K562 (cell line): ENCODE results near the gene PRSS21. TPM values are rescaled to one million over a fixed set of nuclear protein-coding genes. Genes with fewer than 3 reads are reported as not detected.

Experiments
- ATAC-seq: fragments of 200-7000 bp; cut with Tn5 transposase; 3 replicates; pipeline ENCODE4 v1.9.1; 2020; ENCODE audit warnings: moderate library complexity
- BruUV-seq: library from RNA; stranded (reverse); fragments of 400-500 nt; replicated peaks from 2 replicates; lab custom pipeline; 2021; lab: Mats Ljungman, UMichigan
- CTCF ChIA-PET: fragments of 300-600 bp; formaldehyde crosslinking; extraction: SDS; loops from one replicate; lab custom pipeline; 2021; ENCODE audit warnings: low intra/inter-chr PET ratio; lab: Yijun Ruan, JAX
- POLR2A ChIA-PET: fragments of 300-600, 350-650 bp; sonication (Branson Sonifier 250); formaldehyde crosslinking; extraction: SDS; loops from one replicate; lab custom pipeline; 2021; ENCODE audit warnings: antibody characterized with exemption, inconsistent platforms; lab: Yijun Ruan, JAX
- DNase-seq, 4 experiments: peaks; one replicate each; pipeline versions ENCODE4 v3.0.0 to v3.0.0-alpha.2; 2011 to 2018; ENCODE audit warnings: low spot score in 3 of 4, mixed read lengths in 3 of 4; ENCODE audit errors: extremely low read depth in 1 of 4
- FAIRE-seq: peaks from 2 replicates; lab custom pipeline; 2011; peaks lifted over from hg19 to GRCh38; lab: Jason Lieb, UNC
- H2AFZ ChIP-seq: 2 replicates; pipeline ENCODE4 v1.6.0; 2011; ENCODE audit warnings: low read depth, low read length, control low read depth, inconsistent platforms
- H3K27ac ChIP-seq: fragments of 200-600 bp; 3 replicates; pipeline ENCODE4 v1.8.0; 2011; ENCODE audit warnings: low read depth, mild to moderate bottlenecking, control low read depth, inconsistent platforms, low read length, moderate library complexity, mixed read lengths; ENCODE audit errors: extremely low read depth
- H3K27me3 ChIP-seq, 2 experiments: fragments of 300-600 bp in 1 of 2; 2 replicates in 1 of 2; 3 replicates in 1 of 2; pipeline versions ENCODE4 v1.6.0 to v1.8.0; 2011; ENCODE audit warnings: inconsistent platforms in 2 of 2, low read length in 2 of 2, mild to moderate bottlenecking in 1 of 2, mixed read lengths in 1 of 2, moderate library complexity in 1 of 2; ENCODE audit not compliant: control insufficient read depth in 2 of 2, insufficient read depth in 2 of 2
- H3K36me3 ChIP-seq: fragments of 300-600 bp; 3 replicates; pipeline ENCODE4 v1.8.0; 2011; ENCODE audit warnings: mild to moderate bottlenecking, low read length, inconsistent platforms; ENCODE audit not compliant: control insufficient read depth, insufficient read depth
- H3K4me1 ChIP-seq, 2 experiments: fragments of 200-600 bp in 1 of 2; replicated peaks in 1 of 2; 2 replicates in 1 of 2; 3 replicates in 1 of 2; pipeline versions ENCODE4 v1.5.1 to v1.8.0; 2011; ENCODE audit warnings: inconsistent platforms in 2 of 2, low read length in 2 of 2, mild to moderate bottlenecking in 1 of 2, mixed read lengths in 1 of 2, moderate library complexity in 1 of 2; ENCODE audit not compliant: control insufficient read depth in 2 of 2, insufficient read depth in 2 of 2
- H3K4me2 ChIP-seq: 2 replicates; pipeline ENCODE4 v1.6.1; 2011; ENCODE audit warnings: low read length, control low read depth, inconsistent platforms, mixed read lengths; ENCODE audit not compliant: insufficient read depth
- H3K4me3 ChIP-seq: fragments of 200-600 bp; sonication (generic), shearing (Covaris generic); 2 replicates; pipeline ENCODE4 v1.5.1; 2016; ENCODE audit warnings: control low read depth, inconsistent platforms
- H3K79me2 ChIP-seq: fragments of 200-600 bp; 3 replicates; pipeline ENCODE4 v1.8.0; 2011; ENCODE audit warnings: low read length, inconsistent platforms; ENCODE audit not compliant: control insufficient read depth, insufficient read depth
- H3K9ac ChIP-seq, 2 experiments: 2 replicates each; pipeline versions ENCODE4 v1.6.0 to v1.6.1; 2011; ENCODE audit warnings: low read depth in 2 of 2, low read length in 2 of 2, control low read depth in 1 of 2, inconsistent platforms in 1 of 2, mild to moderate bottlenecking in 1 of 2, mixed read lengths in 1 of 2; ENCODE audit not compliant: insufficient read depth in 1 of 2
- H3K9me1 ChIP-seq: one replicate; pipeline ENCODE4 v1.6.0; 2011; ENCODE audit warnings: inconsistent platforms, mild to moderate bottlenecking, low read length, moderate library complexity; ENCODE audit not compliant: control insufficient read depth, insufficient read depth
- H3K9me3 ChIP-seq: replicated peaks from 2 replicates; pipeline ENCODE4 v1.5.1; 2011; ENCODE audit warnings: low read depth, low read length, inconsistent platforms; ENCODE audit not compliant: control insufficient read depth, insufficient read depth
- H4K20me1 ChIP-seq: replicated peaks from 2 replicates; pipeline ENCODE4 v1.6.1; 2011; ENCODE audit warnings: low read length, inconsistent platforms, mixed read lengths; ENCODE audit not compliant: control insufficient read depth, insufficient read depth
- ARID3A ChIP-seq: IDR thresholded peaks from 2 replicates; pipeline ENCODE4 v1.6.1; 2012; ENCODE audit warnings: low read depth, low read length, improper control_type of control experiment, borderline replicate concordance
- BRCA1 ChIP-seq, 2 experiments: fragments of 450-650 bp in 1 of 2; sonication (generic) in 1 of 2; formaldehyde crosslinking in 1 of 2; IDR thresholded peaks; 2 replicates each; pipeline versions ENCODE4 v1.5.0 to v1.6.1; 2017 to 2020; ENCODE audit warnings: mild to moderate bottlenecking in 1 of 2, missing genetic modification reagents in 1 of 2
- FOS ChIP-seq: IDR thresholded peaks from 3 replicates; pipeline ENCODE4 v1.6.1; 2011; ENCODE audit not compliant: insufficient read length; ENCODE audit errors: extremely low read depth
- GATAD2B ChIP-seq: fragments of 450-650 bp; IDR thresholded peaks from 2 replicates; pipeline ENCODE4 v1.6.1; 2017; ENCODE audit warnings: mild to moderate bottlenecking, borderline replicate concordance
- JUND ChIP-seq, 2 experiments: IDR thresholded peaks; 2 replicates in 1 of 2; 3 replicates in 1 of 2; pipeline ENCODE4 v1.6.1; 2011; ENCODE audit warnings: borderline replicate concordance in 2 of 2, low read depth in 2 of 2, low read length in 2 of 2, improper control_type of control experiment in 1 of 2, missing biosample characterization in 1 of 2, missing genetic modification characterization in 1 of 2, missing genetic modification reagents in 1 of 2
- KDM4B ChIP-seq, 2 experiments: fragments of 450-650 bp in 1 of 2; sonication (generic) in 1 of 2; IDR thresholded peaks; 2 replicates each; pipeline ENCODE4 v1.6.1; 2016 to 2017; ENCODE audit warnings: borderline replicate concordance in 2 of 2, antibody characterized with exemption in 1 of 2, low read depth in 1 of 2, mild to moderate bottlenecking in 1 of 2
- LARP7 ChIP-seq: fragments of 450-650 bp; IDR thresholded peaks from 2 replicates; pipeline ENCODE4 v1.6.1; 2016
- RAD51 ChIP-seq: fragments of 450-650 bp; IDR thresholded peaks from 2 replicates; pipeline ENCODE4 v1.7.1; 2016; ENCODE audit warnings: low read depth, mild to moderate bottlenecking, borderline replicate concordance
- SMAD4 ChIP-seq: fragments of 250-450 bp; sonication (Bioruptor Pico); conservative IDR thresholded peaks from 2 replicates; pipeline ENCODE4 v1.8.0; 2021; ENCODE audit warnings: inconsistent platforms, mild to moderate bottlenecking, moderate library complexity
- TAF15 ChIP-seq: fragments of 200-400 bp; formaldehyde crosslinking; IDR thresholded peaks from 2 replicates; pipeline ENCODE4 v1.6.1; 2017; ENCODE audit warnings: mild to moderate bottlenecking, low read depth, low read length, moderate library complexity
- ZNF318 ChIP-seq, 2 experiments: fragments of 450-650 bp; IDR thresholded peaks; 2 replicates each; pipeline ENCODE4 v1.6.1; 2016; ENCODE audit warnings: mild to moderate bottlenecking in 2 of 2, borderline replicate concordance in 1 of 2, low read depth in 1 of 2, moderate library complexity in 1 of 2
- ZNF778 ChIP-seq: fragments of 450-650 bp; formaldehyde crosslinking; IDR thresholded peaks from 2 replicates; pipeline ENCODE4 v1.4.0; 2020; ENCODE audit warnings: mild to moderate bottlenecking, moderate library complexity
- ZNF780A ChIP-seq: fragments of 250-450 bp; sonication (Bioruptor Pico); IDR thresholded peaks from 2 replicates; pipeline ENCODE4 v1.5.0; 2021; ENCODE audit warnings: mild to moderate bottlenecking
- WGBS: fragments of 100-300 bp; shearing (Covaris generic); methylation state at CpG from one replicate; pipeline ENCODE4 v1.1.6; 2016; ENCODE audit warnings: low coverage, mixed read lengths; ENCODE audit not compliant: insufficient coverage; ENCODE audit errors: missing lambda C conversion rate; 5-methylcytosine and 5-hydroxymethylcytosine counted together
- in situ Hi-C: fragments of 300-500 bp; cut with MboI; formaldehyde crosslinking; loops from 4 replicates; pipeline ENCODE4 v1.15.0; 2018; ENCODE audit warnings: inconsistent platforms, mixed read lengths
- intact Hi-C: fragments of 100-400 bp; cut with micrococcal nuclease; formaldehyde crosslinking; loops from 2 replicates; pipeline ENCODE4 v1.14.2; 2022
- polyA plus RNA-seq, 8 experiments: library from polyadenylated mRNA; depleted of rRNA in 4 of 8; stranded (reverse) in 5 of 8; unstranded in 3 of 8; fragments of >200 nt; fragmentation: Nextera tagmentation in 2 of 8; fragmentation: Illumina TruSeq in 1 of 8; extraction: Ambion mirVana in 2 of 8; extraction: Trizol in 1 of 8; gene quantifications; 2 replicates each; pipeline versions ENCODE4 v1.2.1 to v1.2.3, GENCODE V29; 2011 to 2014; ENCODE audit warnings: inconsistent platforms in 1 of 8, missing spikeins in 1 of 8
- total RNA-seq, 7 experiments: library from RNA; depleted of rRNA in 6 of 7; stranded (reverse); fragments of >200 nt in 6 of 7; fragmentation: Illumina TruSeq in 2 of 7; extraction: Trizol in 2 of 7; gene quantifications; 2 replicates each; pipeline versions ENCODE4 v1.2.1 to v1.2.3, GENCODE V29; 2011 to 2021; ENCODE audit warnings: low replicate concordance in 1 of 7

The PRSS21 gene
- total and polyA plus RNA-seq, 9 of the 15 experiments (the other 6 are each of a cell fraction or from before 2014, with no cell fraction given) = 12.1 to 121 (median 61.3) TPM

GRCh38 chr16:2806286-2806685 lies 10.8 kb upstream of the PRSS21 start:
- no TSS peak for BruUV-seq
- no peaks in the 10 kb centered on the region for H4K20me1 ChIP-seq
- ChIA-PET CTCF (no interaction called here), POLR2A (no interaction called here)
- no peak for ATAC-seq
- H2AFZ ChIP-seq = no peak overlapping the region
- in situ Hi-C loops = no loop called here
- DNase-seq = no peak
- no peak overlapping the region for H3K4me3 ChIP-seq
- no peak for FAIRE-seq
- H3K4me2 ChIP-seq = no peak overlapping the region
- H3K36me3 ChIP-seq = no peaks in the 10 kb centered on the region
- no peaks in the 10 kb centered on the region for H3K79me2 ChIP-seq
- peaks cover 0 to under 1% of the 10 kb centered on the region in 2 experiments; a peak in 1 of 5 replicates for H3K4me1 ChIP-seq
- intact Hi-C loops = no loop called here
- peaks cover 4 to 50% of the 10 kb centered on the region in 2 experiments; a peak in 4 of 5 replicates for H3K27me3 ChIP-seq
- 0% methylated on average over 5 of the region's 5 CpGs for WGBS
- peaks cover 4% of the 10 kb centered on the region; the same call in 1 of the 2 replicates for H3K9me3 ChIP-seq
- no peaks in the 10 kb centered on the region for H3K9me1 ChIP-seq
- no peak for TF ChIP-seq ZNF780A (CRISPR knock-in tag)
- TF ChIP-seq RAD51 = no peak
- TF ChIP-seq LARP7 = no peak
- TF ChIP-seq KDM4B (IDR thresholded peaks at IDR 0.05; ENCODE audit: borderline replicate concordance in 2 of 2, low read depth in 1 of 2) = no peak
- TF ChIP-seq SMAD4 = no peak
- TF ChIP-seq JUND (IDR thresholded peaks at IDR 0.05; ENCODE audit: borderline replicate concordance, low read depth, low read length) = no peak
- no peak for TF ChIP-seq JUND (tag; IDR thresholded peaks at IDR 0.05; ENCODE audit: borderline replicate concordance, low read depth, low read length)
- TF ChIP-seq TAF15 = no peak
- no peak for TF ChIP-seq ZNF318 (IDR thresholded peaks at IDR 0.05; ENCODE audit: borderline replicate concordance in 1 of 2, low read depth in 1 of 2)
- no peak for TF ChIP-seq BRCA1 (IDR thresholded peaks at IDR 0.05)
- no peak for TF ChIP-seq BRCA1 (CRISPR knock-in tag; IDR thresholded peaks at IDR 0.05)
- no peak for TF ChIP-seq ZNF778
- no peak for TF ChIP-seq ARID3A
- TF ChIP-seq FOS = no peak
- no peak for TF ChIP-seq GATAD2B
- H3K27ac ChIP-seq = no peak overlapping the region
- H3K9ac ChIP-seq = no peak overlapping the region
